PC-3 (cell line): ENCODE results near the gene TIGIT.

Experiments used
- EZH2 ChIP-seq: fragments of 300-600 bp; sonication (generic); IDR thresholded peaks from one replicate; pipeline ENCODE4 v1.6.1; 2017; ENCODE audit warnings: antibody characterized with exemption, mild to moderate bottlenecking, low read length; ENCODE audit not compliant: unreplicated experiment
- EZH2phosphoT487 ChIP-seq: fragments of 300-600 bp; sonication (generic); IDR thresholded peaks from 2 replicates; pipeline ENCODE4 v1.6.1; 2018; ENCODE audit warnings: mild to moderate bottlenecking, antibody characterized with exemption, low read length, borderline replicate concordance
- TF ChIP-seq, protein P1 (sequence below): fragments of 300-600 bp; sonication (generic); conservative IDR thresholded peaks from 2 replicates; pipeline ENCODE4 v1.5.1; 2017; ENCODE audit warnings: antibody characterized with exemption, low read depth, mild to moderate bottlenecking, low read length

DNA sequence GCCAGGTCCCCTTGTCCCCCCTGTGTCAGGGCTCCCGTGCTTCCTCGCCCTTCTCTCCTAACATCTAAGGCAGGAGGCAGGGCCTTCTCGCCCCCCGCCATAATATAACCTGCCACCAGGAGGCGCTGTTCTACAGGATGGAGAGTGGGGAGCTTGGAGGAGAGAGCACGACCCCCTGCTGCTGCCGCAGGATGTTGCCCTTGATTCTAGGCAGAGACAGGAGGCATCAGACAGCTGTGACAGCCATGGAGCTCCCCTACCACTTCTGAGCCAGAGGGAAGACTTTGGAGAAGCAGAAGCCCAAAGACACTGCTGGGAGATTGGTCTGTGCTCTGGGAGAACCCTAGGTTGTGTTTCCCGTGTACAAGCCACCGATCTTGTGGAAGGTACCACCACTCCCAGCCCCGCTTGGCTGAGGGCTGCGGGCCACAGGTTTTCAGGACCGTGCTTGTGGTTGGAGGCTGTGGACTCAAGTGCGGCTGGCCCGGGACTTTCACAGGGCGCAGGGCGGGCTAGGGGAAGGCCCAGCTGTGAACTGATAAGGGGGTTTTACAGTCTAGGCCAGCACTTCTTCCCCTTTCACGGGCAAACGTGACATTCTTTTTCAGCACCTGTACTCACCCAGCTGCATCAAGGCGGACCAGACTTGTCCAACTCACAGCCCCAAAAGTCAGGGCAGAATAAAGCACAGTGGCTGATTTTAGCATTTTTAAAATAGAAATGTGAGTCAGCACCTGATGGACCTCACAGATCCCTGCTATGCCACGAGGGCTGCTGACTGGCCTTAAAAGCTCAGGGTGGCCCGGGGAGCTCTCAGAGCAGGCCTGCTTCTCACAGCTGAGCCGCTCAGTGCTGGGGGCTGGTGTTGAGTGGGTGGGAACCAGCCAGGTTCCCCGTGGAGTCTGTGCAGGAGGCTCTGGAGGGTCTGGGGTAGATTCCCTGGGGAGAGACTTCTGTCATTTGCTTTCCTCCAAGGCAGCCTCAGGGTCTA lies 2.6 kb upstream of the TIGIT start:
- TF ChIP-seq EZH2phosphoT487 (no peak), EZH2 (no peak)
- TF ChIP-seq, protein P1, sequence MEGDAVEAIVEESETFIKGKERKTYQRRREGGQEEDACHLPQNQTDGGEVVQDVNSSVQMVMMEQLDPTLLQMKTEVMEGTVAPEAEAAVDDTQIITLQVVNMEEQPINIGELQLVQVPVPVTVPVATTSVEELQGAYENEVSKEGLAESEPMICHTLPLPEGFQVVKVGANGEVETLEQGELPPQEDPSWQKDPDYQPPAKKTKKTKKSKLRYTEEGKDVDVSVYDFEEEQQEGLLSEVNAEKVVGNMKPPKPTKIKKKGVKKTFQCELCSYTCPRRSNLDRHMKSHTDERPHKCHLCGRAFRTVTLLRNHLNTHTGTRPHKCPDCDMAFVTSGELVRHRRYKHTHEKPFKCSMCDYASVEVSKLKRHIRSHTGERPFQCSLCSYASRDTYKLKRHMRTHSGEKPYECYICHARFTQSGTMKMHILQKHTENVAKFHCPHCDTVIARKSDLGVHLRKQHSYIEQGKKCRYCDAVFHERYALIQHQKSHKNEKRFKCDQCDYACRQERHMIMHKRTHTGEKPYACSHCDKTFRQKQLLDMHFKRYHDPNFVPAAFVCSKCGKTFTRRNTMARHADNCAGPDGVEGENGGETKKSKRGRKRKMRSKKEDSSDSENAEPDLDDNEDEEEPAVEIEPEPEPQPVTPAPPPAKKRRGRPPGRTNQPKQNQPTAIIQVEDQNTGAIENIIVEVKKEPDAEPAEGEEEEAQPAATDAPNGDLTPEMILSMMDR = peak; percentile 81
